PC-3 (cell line): ENCODE results near the gene SYNE4. TPM values are rescaled to one million over a fixed set of nuclear protein-coding genes. Genes with fewer than 3 reads are reported as not detected.

Experiments used
- ATAC-seq: fragments of 200-7000 bp; cut with Tn5 transposase; 2 replicates; pipeline ENCODE4 v1.9.1; 2020; ENCODE audit warnings: mild to moderate bottlenecking, moderate library complexity
- BruUV-seq: library from RNA; stranded (reverse); fragments of 400-500 nt; replicated peaks from 2 replicates; lab custom pipeline; 2021; lab: Mats Ljungman, UMichigan
- CTCF ChIA-PET: fragments of 300-600 bp; sonication (Branson Sonifier 250); formaldehyde crosslinking; loops from one replicate; lab custom pipeline; 2022; ENCODE audit warnings: antibody characterized with exemption; lab: Charles Lee
- POLR2A ChIA-PET: fragments of 300-600 bp; sonication (Branson Sonifier 250); formaldehyde crosslinking; loops from one replicate; lab custom pipeline; 2022; ENCODE audit warnings: antibody characterized with exemption; ENCODE audit not compliant: unreplicated experiment; lab: Charles Lee
- DNase-seq: peaks from one replicate; pipeline ENCODE4 v3.0.0-alpha.2; 2015
- H2AFZ ChIP-seq: fragments of 300-600 bp; sonication (generic); 2 replicates; pipeline ENCODE4 v1.6.0; 2016; ENCODE audit warnings: antibody characterized with exemption, low read length
- H3F3A ChIP-seq: fragments of 300-600 bp; sonication (generic); one replicate; pipeline ENCODE4 v1.6.0; 2017; ENCODE audit warnings: antibody characterized with exemption, low read length, control low read depth, mild to moderate bottlenecking; ENCODE audit not compliant: unreplicated experiment
- H3K27ac ChIP-seq: fragments of 300-600 bp; sonication (generic); 2 replicates; pipeline ENCODE4 v1.5.1; 2016; ENCODE audit warnings: mild to moderate bottlenecking, low read length
- H3K27me3 ChIP-seq: fragments of 300-600 bp; sonication (generic); 2 replicates; pipeline ENCODE4 v1.6.1; 2016; ENCODE audit warnings: low read length, mixed read lengths
- H3K36me3 ChIP-seq: fragments of 300-600 bp; sonication (generic); 2 replicates; pipeline ENCODE4 v1.6.1; 2016; ENCODE audit warnings: low read depth, mixed run types, low read length, mixed read lengths
- H3K4me1 ChIP-seq: fragments of 300-600 bp; sonication (generic); 2 replicates; pipeline ENCODE4 v1.5.1; 2016; ENCODE audit warnings: low read length; ENCODE audit not compliant: insufficient read depth
- H3K4me2 ChIP-seq: fragments of 300-600 bp; sonication (generic); 2 replicates; pipeline ENCODE4 v1.6.0; 2016; ENCODE audit warnings: low read length
- H3K4me3 ChIP-seq: fragments of 300-600 bp; sonication (generic); 2 replicates; pipeline ENCODE4 v1.5.1; 2016; ENCODE audit warnings: mild to moderate bottlenecking, low read length, mixed read lengths
- H3K79me2 ChIP-seq: fragments of 300-600 bp; sonication (generic); 2 replicates; pipeline ENCODE4 v1.6.1; 2017; ENCODE audit warnings: low read length, mixed read lengths
- H3K9ac ChIP-seq: fragments of 300-600 bp; sonication (generic); 2 replicates; pipeline ENCODE4 v1.6.0; 2016; ENCODE audit warnings: mild to moderate bottlenecking, low read length
- H3K9me2 ChIP-seq: fragments of 300-600 bp; sonication (generic); replicated peaks from 2 replicates; pipeline ENCODE4 v1.6.1; 2016; ENCODE audit warnings: mixed run types, low read length, mixed read lengths
- H3K9me3 ChIP-seq: fragments of 300-600 bp; sonication (generic); 2 replicates; pipeline ENCODE4 v1.6.1; 2016; ENCODE audit warnings: low read length, mixed read lengths
- H4K20me1 ChIP-seq: fragments of 300-600 bp; sonication (generic); 2 replicates; pipeline ENCODE4 v1.6.1; 2016; ENCODE audit warnings: low read length, mixed read lengths
- EZH2 ChIP-seq: fragments of 300-600 bp; sonication (generic); IDR thresholded peaks from one replicate; pipeline ENCODE4 v1.6.1; 2017; ENCODE audit warnings: antibody characterized with exemption, mild to moderate bottlenecking, low read length; ENCODE audit not compliant: unreplicated experiment
- EZH2phosphoT487 ChIP-seq: fragments of 300-600 bp; sonication (generic); IDR thresholded peaks from 2 replicates; pipeline ENCODE4 v1.6.1; 2018; ENCODE audit warnings: mild to moderate bottlenecking, antibody characterized with exemption, low read length, borderline replicate concordance
- intact Hi-C: fragments of 100-400 bp; cut with micrococcal nuclease; formaldehyde crosslinking; loops from 2 replicates; pipeline ENCODE4 v1.9.0; 2023
- total RNA-seq: library from RNA; depleted of rRNA; stranded (reverse); fragments of >200 nt; gene quantifications from 2 replicates; pipeline ENCODE4 v1.2.3, GENCODE V29; 2014
- TF ChIP-seq, protein P1 (sequence below): fragments of 300-600 bp; sonication (generic); conservative IDR thresholded peaks from 2 replicates; pipeline ENCODE4 v1.5.1; 2017; ENCODE audit warnings: antibody characterized with exemption, low read depth, mild to moderate bottlenecking, low read length

SYNE4 gene
- total RNA-seq, 1 experiment from 2014 or later: 0.77 TPM

DNA sequence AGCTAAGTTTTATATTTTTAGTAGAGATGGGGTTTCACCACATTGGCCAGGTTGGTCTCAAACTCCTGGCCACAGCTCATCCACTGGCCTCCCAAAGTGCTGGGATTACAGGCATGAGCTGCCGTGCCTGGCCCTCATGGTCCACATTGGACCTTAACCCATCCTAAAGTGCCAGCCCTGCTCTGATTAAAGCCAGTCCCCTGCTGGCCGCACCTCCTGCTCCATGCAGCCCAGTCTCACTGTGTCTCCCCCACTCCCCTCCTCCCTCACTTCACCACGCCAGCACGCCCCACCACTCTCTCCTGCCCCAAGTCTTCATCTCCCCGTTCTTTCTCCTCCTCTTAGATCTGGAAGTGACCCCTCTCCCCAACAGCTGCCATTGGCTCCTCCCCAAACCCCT is 30.3 kb downstream of the SYNE4 start:
- no peak overlapping the region for H3K4me3 ChIP-seq
- no peak overlapping the region for H3K9ac ChIP-seq
- H2AFZ ChIP-seq: no peak overlapping the region
- TF ChIP-seq EZH2phosphoT487 (no peak), EZH2 (no peak)
- TF ChIP-seq, protein P1, sequence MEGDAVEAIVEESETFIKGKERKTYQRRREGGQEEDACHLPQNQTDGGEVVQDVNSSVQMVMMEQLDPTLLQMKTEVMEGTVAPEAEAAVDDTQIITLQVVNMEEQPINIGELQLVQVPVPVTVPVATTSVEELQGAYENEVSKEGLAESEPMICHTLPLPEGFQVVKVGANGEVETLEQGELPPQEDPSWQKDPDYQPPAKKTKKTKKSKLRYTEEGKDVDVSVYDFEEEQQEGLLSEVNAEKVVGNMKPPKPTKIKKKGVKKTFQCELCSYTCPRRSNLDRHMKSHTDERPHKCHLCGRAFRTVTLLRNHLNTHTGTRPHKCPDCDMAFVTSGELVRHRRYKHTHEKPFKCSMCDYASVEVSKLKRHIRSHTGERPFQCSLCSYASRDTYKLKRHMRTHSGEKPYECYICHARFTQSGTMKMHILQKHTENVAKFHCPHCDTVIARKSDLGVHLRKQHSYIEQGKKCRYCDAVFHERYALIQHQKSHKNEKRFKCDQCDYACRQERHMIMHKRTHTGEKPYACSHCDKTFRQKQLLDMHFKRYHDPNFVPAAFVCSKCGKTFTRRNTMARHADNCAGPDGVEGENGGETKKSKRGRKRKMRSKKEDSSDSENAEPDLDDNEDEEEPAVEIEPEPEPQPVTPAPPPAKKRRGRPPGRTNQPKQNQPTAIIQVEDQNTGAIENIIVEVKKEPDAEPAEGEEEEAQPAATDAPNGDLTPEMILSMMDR: no peak
- no peaks in the 10 kb centered on the region for H3K36me3 ChIP-seq
- CTCF ChIA-PET: no interaction called here
- no peak overlapping the region for H3K4me2 ChIP-seq
- H3K4me1 ChIP-seq: no peaks in the 10 kb centered on the region
- no peaks in the 10 kb centered on the region for H3K9me3 ChIP-seq
- POLR2A ChIA-PET: no interaction called here
- no peak overlapping the region for H3K27ac ChIP-seq
- ATAC-seq (no peak), DNase-seq (no peak)
- H3F3A ChIP-seq: no peaks in the 10 kb centered on the region
- H3K79me2 ChIP-seq: no peaks in the 10 kb centered on the region
- intact Hi-C loops: no loop called here
- H3K9me2 ChIP-seq: no peaks in the 10 kb centered on the region
- H4K20me1 ChIP-seq: no peaks in the 10 kb centered on the region
- BruUV-seq: no TSS peak
- H3K27me3 ChIP-seq: no peaks in the 10 kb centered on the region

DNA sequence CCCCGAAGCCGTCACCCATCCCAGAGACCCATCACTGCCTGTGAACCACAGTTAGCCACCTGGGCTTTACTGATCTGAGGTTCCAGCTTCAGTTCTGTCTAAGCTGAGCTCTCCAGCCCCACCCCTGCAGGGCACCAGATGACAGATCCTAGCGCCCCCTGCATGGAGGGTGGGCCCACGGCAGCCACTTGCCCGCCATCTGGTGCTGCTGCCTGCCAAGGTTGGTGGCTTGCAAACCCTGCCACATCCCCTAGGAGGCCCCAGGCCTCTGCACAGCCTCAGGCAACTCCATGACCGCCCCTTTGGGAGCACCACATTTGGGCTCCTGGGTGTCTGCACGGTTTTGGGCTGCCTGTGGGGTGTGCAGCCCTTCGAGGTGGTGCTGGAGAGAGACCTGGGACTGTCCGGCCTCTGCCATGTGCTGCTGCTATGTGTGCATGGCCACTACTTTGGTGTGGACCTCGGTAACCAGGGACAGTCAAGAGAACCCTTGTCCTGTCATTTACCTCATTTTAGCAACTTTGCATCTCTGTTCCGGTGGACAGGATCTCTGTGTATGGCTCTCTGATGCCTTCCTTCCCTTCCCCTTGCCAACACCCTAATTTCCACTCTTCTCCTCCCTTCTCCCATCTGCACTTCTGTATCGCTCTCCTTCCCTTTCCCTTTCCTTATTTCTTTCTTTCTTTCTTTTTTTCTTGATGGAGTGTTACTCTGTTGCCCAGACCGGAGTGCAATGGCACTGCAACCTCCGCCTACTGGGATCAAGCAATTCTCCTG is 31.0 kb downstream of the SYNE4 start:
- ATAC-seq: no peak

More for the DNA sequence above, 31.0 kb downstream of the SYNE4 start:
- Histone ChIP-seq H3K4me3 (no peak overlapping the region), H3K36me3 (no peaks in the 10 kb centered on the region), H3K4me2 (no peak overlapping the region), H3K9me2 (no peaks in the 10 kb centered on the region), H3K79me2 (no peaks in the 10 kb centered on the region), H3K27ac (no peak overlapping the region), H3K9me3 (no peaks in the 10 kb centered on the region), H3K9ac (no peak overlapping the region), H2AFZ (no peak overlapping the region), H4K20me1 (no peaks in the 10 kb centered on the region), H3K4me1 (no peaks in the 10 kb centered on the region), H3K27me3 (no peaks in the 10 kb centered on the region), H3F3A (no peaks in the 10 kb centered on the region)
- ChIA-PET POLR2A (no interaction called here), CTCF (no interaction called here)
- TF ChIP-seq, protein P1: 0 out of 2 replicates have a peak, but pooled peaks have one; percentile 25
- TF ChIP-seq EZH2phosphoT487: no peak
- intact Hi-C loops: no loop called here
- no TSS peak for BruUV-seq
- no peak for DNase-seq
